ENCODE results near the gene PIGZ. TPM values are rescaled to one million over a fixed set of nuclear protein-coding genes. Genes with fewer than 3 reads are reported as not detected.
"Not testable (repeated sequence)": the region's sequence is repeated elsewhere in the genome, so short reads cannot be mapped to it uniquely, and the experiment has no call there.

PIGZ gene
- total RNA-seq, 2 experiments from 2014 or later: 0.27 to 0.76 TPM

DNA sequence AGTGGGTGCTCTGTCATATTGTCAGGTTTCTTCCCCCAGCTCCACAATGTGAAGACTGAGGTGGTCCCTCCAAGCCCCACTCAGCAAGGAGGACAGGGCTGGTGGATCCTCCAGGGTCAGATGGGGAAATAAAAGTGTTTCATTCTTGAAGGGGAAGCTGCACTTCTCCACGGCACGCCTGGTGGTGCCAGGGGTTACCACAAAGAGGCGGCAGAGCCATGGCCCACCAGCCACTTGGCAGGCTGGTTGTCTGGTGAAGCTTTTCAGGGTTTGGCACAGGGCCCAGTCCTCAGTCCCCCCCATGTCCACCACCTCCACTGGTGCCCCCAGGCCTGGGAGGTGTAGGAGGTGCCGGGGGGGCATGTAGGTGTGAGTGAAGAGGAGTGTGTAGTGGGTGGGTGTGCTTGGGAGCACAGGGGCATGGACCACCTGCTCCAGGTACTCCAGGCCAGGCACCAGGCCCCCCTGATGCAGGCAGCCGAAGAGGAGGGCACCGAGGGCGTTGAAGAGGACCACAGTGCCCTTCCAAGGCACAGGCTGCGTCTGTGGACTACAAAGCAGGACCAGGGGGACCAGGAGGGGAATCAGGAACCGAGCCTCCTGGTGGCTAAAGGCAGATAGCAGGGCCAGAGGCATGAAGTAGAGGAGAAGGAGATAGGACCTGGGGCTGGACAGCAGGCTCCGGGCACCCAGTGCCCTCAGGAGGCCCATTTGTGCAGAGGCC, 21.3 kb downstream of the PIGZ start:
- H3K27ac Mint-ChIP-seq: no peak overlapping the region
- intact Hi-C loops (cut with micrococcal nuclease): loop anchor here (10.0 kb wide), 1 partner anchor 112 kb away; no protein-coding TSS in a partner anchor
- POLR2A ChIA-PET: interaction anchor here (0.6 kb wide), 2 partner anchors 281 to 326 kb away, joined by 3 to 4 read pairs; no protein-coding TSS in a partner anchor
- no peak for DNase-seq
- CTCF ChIA-PET: interaction anchor here (1.7 kb wide), 1 partner anchor 110 kb away, joined by 6 read pairs; no protein-coding TSS in a partner anchor
- H3K4me3 Mint-ChIP-seq: no peak overlapping the region
- H3K4me1 Mint-ChIP-seq (ENCODE audit: low read depth): peaks cover 17% of the 10 kb centered on the region
- H3K9me3 Mint-ChIP-seq: no peaks in the 10 kb centered on the region
- peaks cover 15% of the 10 kb centered on the region for H3K36me3 Mint-ChIP-seq (ENCODE audit: low read depth)
- no peak for ATAC-seq
- TF ChIP-seq, protein P1, sequence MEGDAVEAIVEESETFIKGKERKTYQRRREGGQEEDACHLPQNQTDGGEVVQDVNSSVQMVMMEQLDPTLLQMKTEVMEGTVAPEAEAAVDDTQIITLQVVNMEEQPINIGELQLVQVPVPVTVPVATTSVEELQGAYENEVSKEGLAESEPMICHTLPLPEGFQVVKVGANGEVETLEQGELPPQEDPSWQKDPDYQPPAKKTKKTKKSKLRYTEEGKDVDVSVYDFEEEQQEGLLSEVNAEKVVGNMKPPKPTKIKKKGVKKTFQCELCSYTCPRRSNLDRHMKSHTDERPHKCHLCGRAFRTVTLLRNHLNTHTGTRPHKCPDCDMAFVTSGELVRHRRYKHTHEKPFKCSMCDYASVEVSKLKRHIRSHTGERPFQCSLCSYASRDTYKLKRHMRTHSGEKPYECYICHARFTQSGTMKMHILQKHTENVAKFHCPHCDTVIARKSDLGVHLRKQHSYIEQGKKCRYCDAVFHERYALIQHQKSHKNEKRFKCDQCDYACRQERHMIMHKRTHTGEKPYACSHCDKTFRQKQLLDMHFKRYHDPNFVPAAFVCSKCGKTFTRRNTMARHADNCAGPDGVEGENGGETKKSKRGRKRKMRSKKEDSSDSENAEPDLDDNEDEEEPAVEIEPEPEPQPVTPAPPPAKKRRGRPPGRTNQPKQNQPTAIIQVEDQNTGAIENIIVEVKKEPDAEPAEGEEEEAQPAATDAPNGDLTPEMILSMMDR (IDR thresholded peaks at IDR 0.05): no peak
- H3K27me3 Mint-ChIP-seq: no peaks in the 10 kb centered on the region

DNA sequence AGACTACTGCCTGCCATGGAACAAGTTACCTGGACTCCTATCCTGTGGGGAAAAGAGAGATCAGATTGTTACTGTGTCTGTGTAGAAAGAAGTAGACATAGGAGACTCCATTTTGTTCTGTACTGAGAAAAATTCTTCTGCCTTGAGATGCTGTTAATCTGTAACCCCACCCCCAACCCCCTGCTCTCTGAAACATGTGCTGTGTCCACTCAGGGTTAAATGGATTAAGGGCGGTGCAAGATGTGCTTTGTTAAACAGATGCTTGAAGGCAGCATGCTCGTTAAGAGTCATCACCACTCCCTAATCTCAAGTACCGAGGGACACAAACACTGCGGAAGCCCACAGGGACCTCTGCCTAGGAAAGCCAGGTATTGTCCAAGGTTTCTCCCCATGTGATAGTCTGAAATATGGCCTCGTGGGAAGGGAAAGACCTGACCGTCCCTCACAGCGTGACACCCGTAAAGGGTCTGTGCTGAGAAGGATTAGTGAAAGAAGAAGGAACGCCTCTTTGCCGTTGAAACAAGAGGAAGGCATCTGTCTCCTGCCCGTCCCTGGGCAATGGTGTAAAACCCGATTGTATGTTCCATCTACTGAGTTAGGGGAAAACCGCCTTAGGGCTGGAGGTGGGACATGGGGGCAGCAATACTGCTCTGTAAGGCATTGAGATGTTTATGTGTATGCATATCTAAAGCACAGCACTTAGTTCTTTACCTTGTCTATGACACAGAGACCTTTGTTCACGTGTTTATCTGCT, 24.4 kb downstream of the PIGZ start:
- CTCF ChIA-PET: not testable (repeated sequence)
- POLR2A ChIA-PET: interaction anchor here (1.6 to 3.0 kb wide), 2 partner anchors 22 to 26 kb away, joined by 4 to 14 read pairs; no protein-coding TSS in a partner anchor

DNA sequence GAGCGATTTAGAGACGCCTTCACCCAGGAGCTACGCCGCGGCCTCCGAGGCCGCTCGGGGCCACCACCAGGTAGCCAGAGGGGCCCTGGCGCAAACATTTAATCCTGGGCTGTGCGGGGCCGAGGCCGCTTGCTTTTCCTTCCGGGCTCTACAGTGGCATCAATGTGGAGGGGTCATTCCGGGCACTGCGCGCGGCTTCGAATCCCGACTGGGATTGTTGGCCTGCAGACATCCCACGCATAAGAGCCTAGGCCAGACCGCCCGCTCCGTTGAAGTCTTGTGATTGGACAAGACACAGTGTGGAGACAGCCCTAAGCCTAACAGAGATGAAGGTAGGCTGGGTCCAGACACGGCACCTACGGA, 25.7 kb downstream of the PIGZ start:
- intact Hi-C loops (cut with micrococcal nuclease): loop anchor here (10.0 kb wide), 1 partner anchor 108 kb away; no protein-coding TSS in a partner anchor
- POLR2A ChIA-PET: interaction anchor here (0.5 to 3.0 kb wide), 15 partner anchors 11 to 106 kb away, joined by 3 to 14 read pairs (median 4); partner anchors contain the start of gene SENP5
- Mint-ChIP-seq H3K4me1 (ENCODE audit: low read depth) (peaks cover 43% of the 10 kb centered on the region), H3K9me3 (no peaks in the 10 kb centered on the region), H3K27me3 (no peaks in the 10 kb centered on the region), H3K4me3 (peak overlapping the region; percentile 93), H3K27ac (peak overlapping the region; percentile 98), H3K36me3 (ENCODE audit: low read depth) (peaks cover 38% of the 10 kb centered on the region)
- CTCF ChIA-PET: interaction anchor here (0.8 to 2.5 kb wide), 9 partner anchors 8 to 333 kb away, joined by 3 to 13 read pairs (median 6); partner anchors contain the start of gene SENP5
- TF ChIP-seq, protein P1 (IDR thresholded peaks at IDR 0.05): no peak
- ATAC-seq: peak; percentile 1
- DNase-seq: peak; percentile 28

More for the DNA sequence above, 24.4 kb downstream of the PIGZ start:
- not testable (repeated sequence) for H3K27me3 Mint-ChIP-seq, DNase-seq, ATAC-seq, H3K9me3 Mint-ChIP-seq
- intact Hi-C loops (cut with micrococcal nuclease): loop anchor here (10.0 kb wide), 1 partner anchor 109 kb away; no protein-coding TSS in a partner anchor
- H3K4me1 Mint-ChIP-seq (ENCODE audit: low read depth): peaks cover 35% of the 10 kb centered on the region
- peak overlapping the region; percentile 98 for H3K27ac Mint-ChIP-seq
- H3K4me3 Mint-ChIP-seq: peak overlapping the region; percentile 93
- H3K36me3 Mint-ChIP-seq (ENCODE audit: low read depth): peaks cover 30% of the 10 kb centered on the region

DNA sequence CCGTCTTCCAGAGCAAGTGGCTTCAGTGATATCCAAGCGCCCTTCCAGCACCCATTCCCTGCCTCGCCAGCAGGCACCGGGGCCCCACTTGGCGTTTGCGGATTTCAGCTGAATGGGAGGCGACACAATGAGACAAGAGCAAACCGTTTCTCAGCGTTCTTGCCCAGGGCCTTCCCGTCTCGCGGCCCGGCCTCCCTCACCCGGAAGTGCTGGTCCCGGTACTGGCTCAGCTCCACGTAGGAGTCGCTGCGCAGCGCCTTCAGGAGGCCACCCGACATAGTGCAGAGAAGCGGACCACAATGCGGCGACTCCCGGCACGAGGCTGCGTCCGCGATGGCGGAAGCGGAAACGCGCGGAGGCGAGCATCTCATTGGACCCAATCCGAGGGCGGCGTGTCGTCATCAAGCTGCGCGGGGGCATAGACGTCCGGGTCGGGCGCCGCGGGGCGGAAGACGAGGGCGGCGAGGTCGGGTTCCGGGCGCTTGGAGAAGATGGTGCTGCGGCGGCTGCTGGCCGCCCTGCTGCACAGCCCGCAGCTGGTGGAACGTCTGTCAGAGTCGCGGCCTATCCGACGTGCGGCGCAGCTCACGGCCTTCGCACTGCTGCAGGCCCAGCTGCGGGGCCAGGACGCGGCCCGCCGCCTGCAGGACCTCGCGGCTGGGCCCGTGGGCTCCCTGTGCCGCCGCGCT, 26.3 kb downstream of the PIGZ start, which contains the start of gene NCBP2:
TSS of gene NCBP2 (minus strand) at position 303 of the 689 bp plus-strand sequence. CDS start at position 278, 25 bp downstream.
- Mint-ChIP-seq H3K27me3 (no peaks in the 10 kb centered on the region), H3K4me1 (ENCODE audit: low read depth) (peaks cover 47% of the 10 kb centered on the region), H3K4me3 (peak within 1 kb of the TSS; percentile 93), H3K9me3 (no peaks in the 10 kb centered on the region), H3K36me3 (ENCODE audit: low read depth) (peaks cover 44% of the 10 kb centered on the region), H3K27ac (peak within 1 kb of the TSS; percentile 98)
- peak; percentile 95 for ATAC-seq
- DNase-seq: peak; percentile 100
- ChIA-PET POLR2A (interaction anchor here (0.5 to 3.0 kb wide), 20 partner anchors 11 to 310 kb away, joined by 3 to 14 read pairs (median 4); partner anchors contain the start of gene SENP5), CTCF (interaction anchor here (0.8 to 2.5 kb wide), 15 partner anchors 8 to 333 kb away, joined by 3 to 13 read pairs (median 4); partner anchors contain the start of gene SENP5)
- TF ChIP-seq, protein P1 (IDR thresholded peaks at IDR 0.05): peak; percentile 64
- intact Hi-C loops (cut with micrococcal nuclease): loop anchor here (10.0 kb wide), 1 partner anchor 108 kb away; no protein-coding TSS in a partner anchor
